Kidney (tissue), 14 donors: ENCODE results near the gene IL17RE. TPM values are rescaled to one million over a fixed set of nuclear protein-coding genes. Genes with fewer than 3 reads are reported as not detected.
A peak's percentile ranks its signal among the peaks of the same experiment; 100 is the strongest.

Experiments
- DNase-seq, 5 donors: peaks; one replicate each; pipeline ENCODE4 v3.0.0-alpha.2; 2013 to 2020
- FAIRE-seq: peaks from 2 replicates; lab custom pipeline; 2012; peaks lifted over from hg19 to GRCh38; lab: Jason Lieb, UNC
- H3K27ac ChIP-seq, 2 donors: one replicate each; pipeline ENCODE4 v1.7.0; 2013; ENCODE audit warnings: low read depth in 2 of 2, low read length in 2 of 2, inconsistent platforms in 1 of 2
- H3K27me3 ChIP-seq: one replicate; pipeline ENCODE4 v1.7.1; 2013; ENCODE audit warnings: low read length, inconsistent platforms; ENCODE audit not compliant: control insufficient read depth, insufficient read depth
- H3K36me3 ChIP-seq, 3 donors: one replicate each; pipeline versions ENCODE4 v1.7.0 to v1.7.1; 2013; ENCODE audit warnings: low read length in 3 of 3, control low read depth in 1 of 3, inconsistent platforms in 1 of 3; ENCODE audit not compliant: insufficient read depth in 3 of 3, control insufficient read depth in 2 of 3
- H3K4me1 ChIP-seq, 3 donors: one replicate each; pipeline versions ENCODE4 v1.7.0 to v1.7.1; 2013; ENCODE audit warnings: low read length in 3 of 3, inconsistent platforms in 1 of 3, low read depth in 1 of 3; ENCODE audit not compliant: control insufficient read depth in 2 of 3, insufficient read depth in 2 of 3
- H3K4me3 ChIP-seq, 3 donors: one replicate each; pipeline versions ENCODE4 v1.7.0 to v1.8.1; 2013; ENCODE audit warnings: low read length in 3 of 3, control low read depth in 1 of 3, inconsistent platforms in 1 of 3
- H3K9ac ChIP-seq, 3 donors: one replicate each; pipeline versions ENCODE4 v1.7.0 to v1.7.1; 2013; ENCODE audit warnings: low read length in 3 of 3, control low read depth in 1 of 3, inconsistent platforms in 1 of 3
- H3K9me3 ChIP-seq, 3 donors: one replicate each; pipeline versions ENCODE4 v1.7.0 to v1.7.1; 2013; ENCODE audit warnings: low read length in 3 of 3, control low read depth in 1 of 3, inconsistent platforms in 1 of 3; ENCODE audit not compliant: control insufficient read depth in 2 of 3, insufficient read depth in 1 of 3
- intact Hi-C: fragments of 100-400 bp; cut with DNase I; formaldehyde crosslinking; loops from one replicate; pipeline ENCODE4 v1.11.1; 2022
- polyA plus RNA-seq: library from polyadenylated mRNA; stranded (reverse); fragments of 350-450 nt; fragmentation: Illumina TruSeq; extraction: RNeasy Lipid Tissue Mini Kit (QIAGEN cat#74804); gene quantifications from one replicate; pipeline ENCODE4 v1.2.3, GENCODE V29; 2014; ENCODE audit warnings: low read depth, low replicate concordance; ENCODE audit not compliant: insufficient read depth
- total RNA-seq: library from RNA; stranded (reverse); fragmentation: NEBNext Ultra II Directional; extraction: Animal tissue kit (Norgen Biotek cat#: 25700); gene quantifications from one replicate; pipeline ENCODE4 v1.2.1, GENCODE V29; 2021
- TF ChIP-seq, protein P1 (sequence below): IDR thresholded peaks from 3 replicates; pipeline ENCODE4 v1.5.1; 2012; ENCODE audit warnings: mild to moderate bottlenecking, moderate library complexity, borderline replicate concordance; ENCODE audit not compliant: insufficient read depth; ENCODE audit errors: extremely low read depth
- donor health status: control.
- donor health status: control.
- donor health status: control.
- donor health status: control.
- donor health status: control.
- donor health status: DM: yes; HTN: yes; CAD: no.
- donor health status: Normal renal cell carcinoma (clear cell type).

Gene IL17RE
- total and polyA plus RNA-seq, 2 donors from 2014 or later: 7.5 to 8.5 TPM

DNA sequence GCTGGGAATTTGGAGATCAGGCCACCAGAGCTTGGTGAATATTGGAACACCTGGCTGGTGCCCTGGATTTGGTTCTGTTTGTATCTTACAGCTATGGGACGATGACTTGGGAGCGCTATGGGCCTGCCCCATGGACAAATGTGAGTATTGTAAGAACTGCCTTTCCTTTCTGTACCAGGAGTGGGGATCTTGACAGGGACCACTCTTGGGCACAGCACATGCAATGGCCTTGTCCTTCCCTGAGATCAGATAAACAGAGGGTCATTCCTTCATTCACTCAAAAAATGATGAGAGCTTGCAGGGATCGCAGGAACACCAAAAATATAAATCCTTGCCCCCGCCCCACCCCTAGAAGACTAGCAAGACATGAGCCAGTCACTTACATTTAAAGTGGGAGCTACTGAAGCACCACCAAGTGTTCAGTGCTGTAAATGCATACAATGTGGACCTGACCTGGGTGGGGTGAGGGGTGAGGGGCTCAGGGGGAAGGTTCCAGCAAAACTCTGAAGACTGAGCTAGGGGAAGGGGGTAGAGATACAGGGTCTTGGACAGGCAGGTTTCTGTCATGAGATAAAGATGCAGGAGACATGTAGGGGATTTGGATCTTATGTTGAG lies 28.3 kb downstream of the IL17RE start:
- intact Hi-C loops: no loop called here
- no peak overlapping the region for H3K4me3 ChIP-seq
- DNase-seq (no peak), FAIRE-seq (no peak)
- no peaks in the 10 kb centered on the region for H3K36me3 ChIP-seq
- peaks cover 0 to 12% (median 0%) of the 10 kb centered on the region in 3 donors for H3K4me1 ChIP-seq
- no peak overlapping the region for H3K27ac ChIP-seq
- no peaks in the 10 kb centered on the region for H3K27me3 ChIP-seq
- H3K9me3 ChIP-seq: no peaks in the 10 kb centered on the region
- no peak overlapping the region for H3K9ac ChIP-seq
- TF ChIP-seq, protein P1, sequence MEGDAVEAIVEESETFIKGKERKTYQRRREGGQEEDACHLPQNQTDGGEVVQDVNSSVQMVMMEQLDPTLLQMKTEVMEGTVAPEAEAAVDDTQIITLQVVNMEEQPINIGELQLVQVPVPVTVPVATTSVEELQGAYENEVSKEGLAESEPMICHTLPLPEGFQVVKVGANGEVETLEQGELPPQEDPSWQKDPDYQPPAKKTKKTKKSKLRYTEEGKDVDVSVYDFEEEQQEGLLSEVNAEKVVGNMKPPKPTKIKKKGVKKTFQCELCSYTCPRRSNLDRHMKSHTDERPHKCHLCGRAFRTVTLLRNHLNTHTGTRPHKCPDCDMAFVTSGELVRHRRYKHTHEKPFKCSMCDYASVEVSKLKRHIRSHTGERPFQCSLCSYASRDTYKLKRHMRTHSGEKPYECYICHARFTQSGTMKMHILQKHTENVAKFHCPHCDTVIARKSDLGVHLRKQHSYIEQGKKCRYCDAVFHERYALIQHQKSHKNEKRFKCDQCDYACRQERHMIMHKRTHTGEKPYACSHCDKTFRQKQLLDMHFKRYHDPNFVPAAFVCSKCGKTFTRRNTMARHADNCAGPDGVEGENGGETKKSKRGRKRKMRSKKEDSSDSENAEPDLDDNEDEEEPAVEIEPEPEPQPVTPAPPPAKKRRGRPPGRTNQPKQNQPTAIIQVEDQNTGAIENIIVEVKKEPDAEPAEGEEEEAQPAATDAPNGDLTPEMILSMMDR: no peak

DNA sequence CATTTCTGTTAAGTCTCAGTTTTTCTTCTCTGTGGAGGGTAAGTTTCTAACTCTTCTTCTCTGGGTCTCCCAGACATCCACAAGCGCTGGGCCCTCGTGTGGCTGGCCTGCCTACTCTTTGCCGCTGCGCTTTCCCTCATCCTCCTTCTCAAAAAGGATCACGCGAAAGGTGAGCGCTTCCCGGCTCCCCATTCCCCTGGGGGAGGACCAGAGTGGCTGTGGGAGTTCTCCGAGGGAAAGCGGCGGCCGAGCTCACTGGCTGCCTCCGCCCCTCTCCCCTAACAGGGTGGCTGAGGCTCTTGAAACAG lies 29.8 kb downstream of the IL17RE start:
- peak overlapping the region; percentile 94 for H3K27ac ChIP-seq
- intact Hi-C loops: no loop called here
- TF ChIP-seq, protein P1: no peak
- DNase-seq (no peak), FAIRE-seq (no peak)
- no peaks in the 10 kb centered on the region for H3K27me3 ChIP-seq
- H3K4me1 ChIP-seq: peaks cover 0 to 12% (median 0%) of the 10 kb centered on the region in 3 donors
- H3K4me3 ChIP-seq: peak overlapping the region in 1 of 3 donors; percentile 89
- peak overlapping the region in 1 of 3 donors; percentile 80 for H3K9ac ChIP-seq
- H3K36me3 ChIP-seq: peaks cover 0 to 7% (median 1%) of the 10 kb centered on the region in 3 donors
- no peaks in the 10 kb centered on the region for H3K9me3 ChIP-seq

DNA sequence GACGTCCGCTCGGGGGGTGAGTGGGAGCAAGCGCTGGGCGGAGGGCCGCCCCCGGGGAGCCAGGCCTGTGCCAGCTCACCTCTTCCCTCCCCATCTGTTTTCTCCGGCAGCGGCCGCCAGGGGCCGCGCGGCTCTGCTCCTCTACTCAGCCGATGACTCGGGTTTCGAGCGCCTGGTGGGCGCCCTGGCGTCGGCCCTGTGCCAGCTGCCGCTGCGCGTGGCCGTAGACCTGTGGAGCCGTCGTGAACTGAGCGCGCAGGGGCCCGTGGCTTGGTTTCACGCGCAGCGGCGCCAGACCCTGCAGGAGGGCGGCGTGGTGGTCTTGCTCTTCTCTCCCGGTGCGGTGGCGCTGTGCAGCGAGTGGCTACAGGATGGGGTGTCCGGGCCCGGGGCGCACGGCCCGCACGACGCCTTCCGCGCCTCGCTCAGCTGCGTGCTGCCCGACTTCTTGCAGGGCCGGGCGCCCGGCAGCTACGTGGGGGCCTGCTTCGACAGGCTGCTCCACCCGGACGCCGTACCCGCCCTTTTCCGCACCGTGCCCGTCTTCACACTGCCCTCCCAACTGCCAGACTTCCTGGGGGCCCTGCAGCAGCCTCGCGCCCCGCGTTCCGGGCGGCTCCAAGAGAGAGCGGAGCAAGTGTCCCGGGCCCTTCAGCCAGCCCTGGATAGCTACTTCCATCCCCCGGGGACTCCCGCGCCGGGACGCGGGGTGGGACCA lies 30.4 kb downstream of the IL17RE start:
- no peaks in the 10 kb centered on the region for H3K27me3 ChIP-seq
- DNase-seq (peak; percentile 85 to 95 (median 91)), FAIRE-seq (no peak)
- peaks cover 0 to 13% (median 3%) of the 10 kb centered on the region in 3 donors for H3K36me3 ChIP-seq
- TF ChIP-seq, protein P1: peak; percentile 53
- H3K9me3 ChIP-seq: no peaks in the 10 kb centered on the region
- H3K4me3 ChIP-seq: peak overlapping the region; percentile 70 to 89 (median 84)
- intact Hi-C loops: no loop called here
- H3K27ac ChIP-seq: peak overlapping the region; percentile 94
- peaks cover 0 to 12% (median 0%) of the 10 kb centered on the region in 3 donors for H3K4me1 ChIP-seq
- H3K9ac ChIP-seq: peak overlapping the region in 1 of 3 donors; percentile 80
